ENCODE measurements around the gene TRIM26.

DNA sequence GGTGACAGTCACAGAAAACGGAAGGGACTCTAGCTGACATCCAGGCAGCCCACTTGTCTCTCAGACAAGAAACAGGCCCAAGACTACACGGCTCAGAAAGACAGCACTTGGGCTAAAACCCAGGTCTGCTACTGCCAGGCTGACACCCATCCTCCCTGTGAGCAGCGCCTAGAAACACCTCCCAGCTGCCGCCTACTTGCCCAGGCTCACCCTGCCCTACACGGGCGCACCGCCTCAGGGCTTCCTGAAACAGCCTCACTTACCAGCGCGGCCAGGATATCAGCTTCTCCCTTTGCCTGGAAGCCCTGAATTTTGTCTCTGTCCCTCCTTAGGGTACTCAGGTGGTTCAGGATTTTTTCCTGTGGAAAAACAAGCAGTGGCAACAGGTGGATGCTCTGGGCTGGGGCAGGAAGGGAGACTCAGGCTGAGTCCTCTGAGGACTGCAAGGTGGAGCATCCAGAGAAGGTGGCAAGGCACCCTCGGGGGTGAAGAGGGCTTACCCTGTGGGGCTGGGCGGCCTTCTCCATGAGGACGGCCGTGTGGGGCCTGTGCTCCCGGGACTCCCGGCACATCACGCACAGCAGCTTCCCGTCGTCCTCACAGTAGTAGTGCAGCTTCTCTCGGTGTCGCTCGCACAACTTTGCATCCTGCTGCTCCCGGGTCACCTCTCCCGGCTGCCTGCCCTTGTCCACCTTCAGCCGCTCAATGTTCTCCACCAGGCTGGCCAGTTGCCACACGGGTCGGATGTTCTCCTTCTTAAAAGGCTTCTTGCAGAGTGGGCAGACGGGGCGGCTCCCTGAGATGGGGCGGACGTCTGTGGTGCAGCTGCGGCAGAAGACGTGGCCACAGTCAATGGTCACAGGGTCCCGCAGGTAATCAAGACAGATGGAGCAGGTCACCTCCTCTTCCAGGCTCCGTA is 14.8 kb downstream of the TRIM26 start:
- TF ChIP-seq, protein P1, sequence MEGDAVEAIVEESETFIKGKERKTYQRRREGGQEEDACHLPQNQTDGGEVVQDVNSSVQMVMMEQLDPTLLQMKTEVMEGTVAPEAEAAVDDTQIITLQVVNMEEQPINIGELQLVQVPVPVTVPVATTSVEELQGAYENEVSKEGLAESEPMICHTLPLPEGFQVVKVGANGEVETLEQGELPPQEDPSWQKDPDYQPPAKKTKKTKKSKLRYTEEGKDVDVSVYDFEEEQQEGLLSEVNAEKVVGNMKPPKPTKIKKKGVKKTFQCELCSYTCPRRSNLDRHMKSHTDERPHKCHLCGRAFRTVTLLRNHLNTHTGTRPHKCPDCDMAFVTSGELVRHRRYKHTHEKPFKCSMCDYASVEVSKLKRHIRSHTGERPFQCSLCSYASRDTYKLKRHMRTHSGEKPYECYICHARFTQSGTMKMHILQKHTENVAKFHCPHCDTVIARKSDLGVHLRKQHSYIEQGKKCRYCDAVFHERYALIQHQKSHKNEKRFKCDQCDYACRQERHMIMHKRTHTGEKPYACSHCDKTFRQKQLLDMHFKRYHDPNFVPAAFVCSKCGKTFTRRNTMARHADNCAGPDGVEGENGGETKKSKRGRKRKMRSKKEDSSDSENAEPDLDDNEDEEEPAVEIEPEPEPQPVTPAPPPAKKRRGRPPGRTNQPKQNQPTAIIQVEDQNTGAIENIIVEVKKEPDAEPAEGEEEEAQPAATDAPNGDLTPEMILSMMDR (IDR thresholded peaks at IDR 0.05) = no peak
- TF ChIP-seq POLR2A (IDR thresholded peaks at IDR 0.05) = no peak
